22Rv1 (cell line): Measurements from ENCODE around the gene MAPK6.
A peak's percentile ranks its signal among the peaks of the same experiment; 100 is the strongest.

Experiments used
- H3K27ac ChIP-seq: fragments of 450-650 bp; 2 replicates; pipeline ENCODE4 v1.5.1; 2017
- ZFX ChIP-seq: fragments of 450-650 bp; IDR thresholded peaks from 2 replicates; pipeline ENCODE4 v1.6.1; 2017; ENCODE audit warnings: antibody characterized with exemption, borderline replicate concordance
- TF ChIP-seq, protein P1 (sequence below): fragments of 450-650 bp; IDR thresholded peaks from 2 replicates; pipeline ENCODE4 v1.5.1; 2017; ENCODE audit warnings: mild to moderate bottlenecking

MAPK6 gene

DNA sequence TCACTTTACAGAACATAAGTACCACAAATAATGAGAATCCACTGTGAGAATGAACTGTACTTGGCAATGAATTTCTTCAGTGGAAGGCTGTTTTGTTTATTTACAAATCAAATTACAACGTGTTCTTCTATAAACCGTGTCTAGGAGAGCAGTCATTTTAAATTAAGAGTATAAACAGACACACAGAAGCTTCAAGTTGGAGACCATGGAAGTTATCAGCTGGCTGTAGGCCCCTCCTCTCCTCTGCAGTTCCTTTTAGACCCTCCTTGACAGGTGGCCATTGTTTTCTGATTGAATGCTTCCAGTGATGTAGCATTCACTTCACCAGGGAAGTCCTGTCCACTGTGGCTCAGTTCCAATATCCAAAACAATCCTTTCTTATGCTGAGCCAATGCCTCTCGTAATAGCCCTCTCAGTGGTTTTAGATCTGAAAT, 7.3 kb upstream of the MAPK6 start:
- TF ChIP-seq ZFX = no peak
- TF ChIP-seq, protein P1, sequence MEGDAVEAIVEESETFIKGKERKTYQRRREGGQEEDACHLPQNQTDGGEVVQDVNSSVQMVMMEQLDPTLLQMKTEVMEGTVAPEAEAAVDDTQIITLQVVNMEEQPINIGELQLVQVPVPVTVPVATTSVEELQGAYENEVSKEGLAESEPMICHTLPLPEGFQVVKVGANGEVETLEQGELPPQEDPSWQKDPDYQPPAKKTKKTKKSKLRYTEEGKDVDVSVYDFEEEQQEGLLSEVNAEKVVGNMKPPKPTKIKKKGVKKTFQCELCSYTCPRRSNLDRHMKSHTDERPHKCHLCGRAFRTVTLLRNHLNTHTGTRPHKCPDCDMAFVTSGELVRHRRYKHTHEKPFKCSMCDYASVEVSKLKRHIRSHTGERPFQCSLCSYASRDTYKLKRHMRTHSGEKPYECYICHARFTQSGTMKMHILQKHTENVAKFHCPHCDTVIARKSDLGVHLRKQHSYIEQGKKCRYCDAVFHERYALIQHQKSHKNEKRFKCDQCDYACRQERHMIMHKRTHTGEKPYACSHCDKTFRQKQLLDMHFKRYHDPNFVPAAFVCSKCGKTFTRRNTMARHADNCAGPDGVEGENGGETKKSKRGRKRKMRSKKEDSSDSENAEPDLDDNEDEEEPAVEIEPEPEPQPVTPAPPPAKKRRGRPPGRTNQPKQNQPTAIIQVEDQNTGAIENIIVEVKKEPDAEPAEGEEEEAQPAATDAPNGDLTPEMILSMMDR = no peak
- H3K27ac ChIP-seq = peak overlapping the region; percentile 75

DNA sequence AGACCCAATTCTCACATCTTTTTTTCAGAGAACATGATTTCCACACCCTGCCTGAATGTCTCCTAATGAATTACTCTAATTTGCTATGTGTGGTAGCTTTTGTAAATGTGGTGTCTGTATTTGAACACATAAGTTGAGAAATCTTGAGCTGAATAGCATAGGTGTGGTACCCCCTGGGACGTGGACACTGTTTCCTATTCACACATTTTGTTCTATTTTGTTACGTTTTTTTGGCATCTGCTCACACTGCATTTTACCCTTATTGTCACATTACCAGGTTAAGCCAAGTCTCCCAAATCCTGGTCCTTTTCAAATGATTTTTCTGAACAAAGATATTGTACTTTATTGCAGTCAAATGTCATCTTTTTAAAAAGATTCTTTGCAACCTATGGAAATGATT, 6.8 kb upstream of the MAPK6 start:
- TF ChIP-seq ZFX = no peak
- TF ChIP-seq, protein P1 = no peak
- H3K27ac ChIP-seq = peak overlapping the region; percentile 75

DNA sequence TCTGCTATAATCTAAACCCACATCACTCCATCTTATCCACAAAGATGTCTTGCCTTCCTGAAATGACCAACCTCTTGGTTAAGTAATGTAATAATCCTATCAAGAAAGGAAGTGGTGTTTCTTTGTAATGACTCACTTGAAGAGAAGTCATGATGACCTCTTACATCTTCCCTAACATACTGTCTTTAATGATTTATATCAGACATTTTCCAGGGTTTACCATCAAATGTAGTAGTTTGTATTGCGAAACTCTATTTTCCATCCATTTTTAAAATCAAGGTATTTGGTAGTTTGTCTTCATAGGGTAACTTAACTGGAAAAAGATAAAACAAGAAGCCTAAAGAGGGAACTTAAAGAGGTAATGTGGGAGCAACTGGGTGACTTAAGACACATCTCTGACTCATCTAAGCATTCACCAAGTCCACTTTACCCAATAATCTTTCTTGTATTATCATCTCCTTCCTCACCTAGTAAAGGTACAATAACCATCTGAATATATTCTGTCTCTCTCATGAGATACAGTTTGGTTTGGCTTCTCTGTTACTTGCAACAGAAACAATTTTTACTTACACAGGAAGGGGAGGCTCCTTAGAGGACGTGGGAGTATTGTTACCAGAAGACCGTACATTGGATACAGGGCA, 5.7 kb upstream of the MAPK6 start:
- no peak overlapping the region for H3K27ac ChIP-seq
- TF ChIP-seq, protein P1 = no peak
- no peak for TF ChIP-seq ZFX

DNA sequence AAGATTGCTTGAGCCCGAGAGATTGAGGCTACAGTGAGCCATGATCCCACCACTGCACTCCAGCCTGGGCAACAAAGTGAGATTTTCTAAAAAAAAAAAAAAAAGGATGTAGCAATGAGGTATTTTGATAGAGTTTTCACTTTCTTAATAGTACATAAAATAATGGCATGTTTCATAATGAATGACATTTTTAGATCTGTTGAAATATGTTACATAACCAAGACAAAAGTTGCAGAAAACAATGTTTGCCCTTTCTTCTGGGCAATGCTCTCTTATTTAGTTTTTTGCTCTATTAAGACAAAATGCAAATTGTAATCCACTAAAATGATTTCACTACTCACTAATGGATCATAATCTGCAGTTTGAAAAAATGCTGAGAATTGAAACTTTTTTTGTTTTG, 4.4 kb upstream of the MAPK6 start:
- H3K27ac ChIP-seq = no peak overlapping the region
- TF ChIP-seq, protein P1 = no peak
- no peak for TF ChIP-seq ZFX

DNA sequence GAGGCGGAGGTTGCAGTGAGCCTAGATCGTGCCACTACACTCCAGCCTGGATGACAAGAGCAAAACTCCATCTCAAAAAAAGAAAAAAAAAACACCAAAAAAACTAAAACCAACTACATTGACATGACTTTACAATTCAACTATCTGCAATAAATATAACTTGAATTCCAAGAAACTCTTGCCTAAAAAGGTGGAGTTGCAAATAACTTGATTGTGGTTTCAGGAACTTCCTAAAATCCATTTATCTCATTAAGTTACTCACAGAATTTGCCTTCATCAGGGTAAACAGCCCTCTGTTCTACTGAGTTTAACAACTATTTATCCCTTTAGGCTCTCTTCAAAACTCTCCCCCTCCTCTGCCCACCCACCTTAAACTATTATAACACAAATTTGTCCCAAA, 2.7 kb upstream of the MAPK6 start:
- H3K27ac ChIP-seq = no peak overlapping the region
- TF ChIP-seq, protein P1 = no peak
- no peak for TF ChIP-seq ZFX

DNA sequence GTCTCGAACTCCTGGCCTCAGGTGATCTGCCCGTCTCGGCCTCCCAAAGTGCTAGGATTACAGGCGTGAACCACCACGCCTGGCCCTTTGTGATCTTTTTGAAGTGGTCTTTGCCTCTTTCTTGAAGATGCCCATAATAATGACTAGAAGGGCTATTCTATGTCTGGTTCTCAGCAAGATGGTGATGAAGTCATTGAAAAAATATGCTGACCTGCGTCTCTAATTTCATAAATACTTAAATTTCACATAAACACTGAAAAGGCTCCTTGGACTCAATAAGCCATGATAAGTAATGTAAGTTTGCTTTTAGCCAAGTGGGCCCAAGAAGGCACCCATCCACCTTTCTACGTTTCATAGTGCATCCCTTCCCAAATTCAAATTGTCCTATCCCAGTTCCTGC, 775 bp upstream of the MAPK6 start:
- TF ChIP-seq ZFX = no peak
- TF ChIP-seq, protein P1 = no peak
- H3K27ac ChIP-seq = no peak overlapping the region; the same call in 1 of the 2 replicates

DNA sequence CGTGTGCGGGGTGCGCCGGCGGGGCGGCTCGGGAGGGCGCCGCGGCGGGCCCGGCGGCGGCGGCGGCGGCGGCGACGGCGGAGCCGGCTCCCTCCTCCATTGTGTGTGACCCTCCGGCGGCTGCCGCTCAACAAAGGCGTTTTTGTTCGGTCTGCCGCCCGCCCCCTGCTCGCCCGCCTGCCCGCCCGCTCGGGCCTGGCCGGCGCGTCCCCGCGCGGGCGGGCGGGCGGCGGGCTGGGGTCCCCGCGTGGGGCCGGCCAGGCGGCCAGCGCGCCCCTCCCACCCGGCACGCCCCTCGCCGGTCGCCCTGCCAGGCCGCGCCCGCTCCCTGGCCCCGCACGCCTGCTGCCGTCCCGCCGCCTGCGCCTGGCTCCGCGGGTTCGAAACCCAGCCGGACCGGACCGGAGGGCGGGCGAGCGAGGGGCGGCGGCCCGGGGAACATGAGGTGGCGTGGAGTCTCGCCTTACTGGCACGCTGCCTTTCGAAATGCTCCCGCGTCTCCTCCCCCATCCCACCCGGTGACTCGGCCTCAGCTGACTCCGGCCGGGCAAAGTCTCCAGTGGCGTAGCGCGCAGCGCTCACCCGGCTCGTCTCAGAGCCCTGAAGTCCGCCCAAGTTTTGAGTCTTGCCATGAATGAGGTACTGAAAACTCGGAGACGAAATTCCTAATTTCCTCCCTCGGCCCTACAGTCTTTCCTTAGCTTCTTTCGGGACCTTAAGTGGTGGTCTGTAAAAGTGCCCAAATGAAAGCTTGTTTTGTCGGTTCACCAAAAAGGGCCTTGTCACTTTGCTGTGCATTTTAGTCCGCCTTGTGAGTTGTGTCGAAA, 588 bp downstream of the MAPK6 start:
- H3K27ac ChIP-seq = peak overlapping the region; percentile 98
- no peak for TF ChIP-seq ZFX
- TF ChIP-seq, protein P1 = no peak; the same call in 1 of the 2 replicates
